Hindlimb muscle (tissue), 1 donor: ENCODE measurements around the gene VASH2. TPM values are rescaled to one million over a fixed set of nuclear protein-coding genes. Genes with fewer than 3 reads are reported as not detected.
"Not testable (repeated sequence)": the region's sequence is repeated elsewhere in the genome, so short reads cannot be mapped to it uniquely, and the experiment has no call there.

Experiments
- DNase-seq: peaks from one replicate; pipeline ENCODE4 v3.0.0-alpha.2; 2013
- polyA plus RNA-seq: library from polyadenylated mRNA; unstranded; fragments of 120-200 nt; gene quantifications from one replicate; pipeline ENCODE4 v1.2.1, GENCODE V29; 2013; ENCODE audit not compliant: insufficient read length

The VASH2 gene
- polyA plus RNA-seq, 1 donor, result 34.8 TPM

GRCh38 chr1:212958175-212958574, 7.8 kb downstream of the VASH2 start:
- no peak for DNase-seq

- DNase-seq, result no peak
Measured at GRCh38 chr1:212959266-212960220, 9.2 kb downstream of the VASH2 start.

DNA sequence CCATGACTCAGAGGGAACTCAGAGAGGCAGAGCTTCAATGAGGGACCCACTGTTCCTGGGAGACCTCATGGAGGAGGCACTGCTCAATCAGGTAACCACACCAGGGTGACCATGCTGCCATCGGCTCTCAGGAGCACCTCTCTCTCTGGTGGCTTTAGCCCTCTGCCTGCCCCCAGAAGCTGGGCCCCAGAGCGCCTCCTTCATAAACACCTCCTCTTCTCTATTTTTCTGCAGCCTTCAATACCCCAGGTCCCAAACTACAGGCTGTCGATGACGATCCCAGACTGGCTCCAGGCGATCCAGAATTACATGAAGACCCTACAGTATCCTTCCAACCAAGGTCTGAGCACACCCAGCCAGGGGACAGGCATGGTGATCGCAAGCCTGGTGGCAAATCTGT, 10.6 kb downstream of the VASH2 start:
- no peak for DNase-seq

GRCh38 chr1:212962509-212962908, 12.2 kb downstream of the VASH2 start:
- no peak for DNase-seq

GRCh38 chr1:212964102-212964501, 13.8 kb downstream of the VASH2 start:
- DNase-seq, result no peak

DNA sequence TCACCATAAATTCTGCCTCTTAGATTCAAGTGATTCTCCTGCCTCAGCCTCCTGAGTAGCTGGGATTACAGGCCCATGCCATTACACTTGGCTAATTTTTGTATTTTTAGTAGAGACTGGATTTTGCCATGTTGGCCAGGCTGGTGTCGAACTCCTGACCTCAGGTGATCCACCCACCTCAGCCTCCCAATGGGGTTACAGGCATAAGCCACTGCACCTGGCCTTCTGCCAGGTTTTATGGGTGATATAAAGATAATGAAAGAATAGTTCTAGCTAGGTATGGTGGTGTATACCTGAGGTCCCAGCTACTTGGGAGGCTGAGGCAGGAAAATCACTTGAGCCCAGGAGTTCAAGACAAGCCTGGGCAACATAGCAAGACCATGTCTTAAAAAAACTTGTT, 14.7 kb downstream of the VASH2 start:
- DNase-seq, result not testable (repeated sequence)

DNA sequence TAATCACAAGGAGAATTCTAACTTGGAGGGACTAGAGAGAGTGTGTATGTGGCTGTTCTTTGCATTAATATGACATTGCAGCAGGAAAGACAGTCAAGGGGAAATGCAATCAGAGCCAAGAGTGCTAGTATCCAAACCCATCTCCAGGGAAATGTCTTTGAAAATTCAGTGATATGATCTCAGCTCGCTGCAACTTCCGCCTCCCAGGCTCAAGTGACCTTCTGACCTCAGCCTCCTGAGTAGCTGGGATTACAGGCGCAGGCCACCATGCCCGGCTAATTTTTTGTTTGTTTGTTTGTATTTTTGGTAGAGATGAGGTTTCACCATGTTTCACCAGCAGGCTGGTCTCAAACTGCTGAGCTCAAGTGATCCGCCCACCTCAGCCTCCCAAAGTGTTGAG, 16.3 kb downstream of the VASH2 start:
- DNase-seq, result no peak

GRCh38 chr1:212967801-212968200, 17.5 kb downstream of the VASH2 start:
- no peak for DNase-seq

DNA sequence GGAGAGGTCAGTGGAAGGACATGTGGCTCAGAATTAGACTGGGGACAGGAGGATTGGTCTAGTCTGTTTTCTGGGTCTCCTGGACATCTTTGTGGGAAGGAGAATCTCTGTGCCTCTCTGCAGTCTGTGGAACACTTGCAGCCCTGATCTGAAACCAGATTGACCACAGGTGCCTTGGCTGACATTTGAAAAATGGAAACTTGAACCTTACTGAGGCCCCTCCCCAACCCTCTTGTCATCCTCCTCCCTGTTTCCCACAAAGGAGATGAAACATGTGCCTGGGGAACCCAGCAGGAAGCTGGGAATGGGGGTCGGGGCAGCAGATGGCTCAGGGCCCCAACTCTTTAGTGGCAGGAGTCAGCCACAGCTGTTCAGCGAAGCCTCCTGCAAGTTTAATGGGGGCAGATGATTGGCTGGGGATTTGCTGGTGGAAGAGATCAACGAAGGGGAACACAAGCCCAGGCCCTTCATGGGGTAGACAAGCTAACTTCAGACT, 18.1 kb downstream of the VASH2 start:
- no peak for DNase-seq

- DNase-seq, result no peak
Measured at GRCh38 chr1:212970085-212970484, 19.7 kb downstream of the VASH2 start.

DNA sequence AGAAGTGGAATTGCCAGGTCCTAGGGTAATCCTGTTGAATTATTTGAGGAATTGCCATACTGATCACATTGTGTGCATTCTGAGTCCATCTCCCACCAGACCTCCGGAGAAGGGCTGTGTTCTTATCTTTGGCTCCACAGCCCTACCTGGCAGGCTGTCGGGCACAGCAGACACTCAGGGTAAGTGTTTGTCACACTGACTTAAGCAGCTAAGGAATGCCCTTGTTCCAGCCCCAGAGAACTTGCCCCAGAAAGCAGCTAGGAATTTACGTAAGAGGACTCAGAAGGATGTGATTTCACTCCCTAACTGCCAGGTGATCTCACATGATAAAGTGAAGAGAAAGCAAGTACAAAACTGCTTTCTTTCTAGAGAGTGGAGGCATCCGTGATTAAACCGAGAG, 21.0 kb downstream of the VASH2 start:
- no peak for DNase-seq

DNA sequence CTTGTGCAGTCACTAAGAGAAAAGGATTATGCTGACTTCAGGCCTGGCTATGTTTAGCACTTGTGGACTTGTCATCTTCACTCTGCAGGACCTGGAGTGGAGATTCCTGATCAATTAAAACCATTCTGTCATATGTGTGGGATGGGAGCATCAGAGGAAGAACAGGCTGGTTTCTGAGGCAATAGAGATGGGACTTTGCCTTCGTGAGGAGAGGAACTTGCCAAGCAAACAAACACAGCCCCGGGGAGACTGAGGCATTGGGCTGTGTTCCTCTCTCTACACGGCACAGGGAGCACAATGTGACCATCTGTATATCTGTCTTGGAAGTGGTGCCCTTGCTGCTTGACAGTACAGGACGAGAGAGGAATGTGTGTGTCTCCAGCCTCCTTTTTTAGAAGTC, 23.1 kb downstream of the VASH2 start:
- DNase-seq, result no peak

DNA sequence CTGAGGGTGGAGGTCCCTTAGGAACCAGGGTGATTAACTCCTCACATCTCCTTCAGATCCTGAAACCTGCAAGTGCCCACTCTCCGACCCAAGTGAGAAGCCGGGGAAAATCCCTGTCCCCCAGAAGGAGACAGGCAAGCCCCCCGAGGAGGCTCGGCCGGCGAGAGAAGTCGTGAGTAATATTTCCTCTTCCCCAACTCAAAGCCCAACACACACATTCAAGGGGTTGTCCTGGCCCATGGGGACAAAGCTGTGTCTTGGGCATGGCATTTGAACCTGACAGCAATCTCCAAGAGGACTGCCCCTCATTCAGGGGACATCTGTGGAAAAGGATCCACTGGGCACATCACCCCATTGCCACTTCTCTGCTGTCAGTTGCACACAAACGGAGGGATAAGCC, 23.6 kb downstream of the VASH2 start:
- DNase-seq, result no peak

DNA sequence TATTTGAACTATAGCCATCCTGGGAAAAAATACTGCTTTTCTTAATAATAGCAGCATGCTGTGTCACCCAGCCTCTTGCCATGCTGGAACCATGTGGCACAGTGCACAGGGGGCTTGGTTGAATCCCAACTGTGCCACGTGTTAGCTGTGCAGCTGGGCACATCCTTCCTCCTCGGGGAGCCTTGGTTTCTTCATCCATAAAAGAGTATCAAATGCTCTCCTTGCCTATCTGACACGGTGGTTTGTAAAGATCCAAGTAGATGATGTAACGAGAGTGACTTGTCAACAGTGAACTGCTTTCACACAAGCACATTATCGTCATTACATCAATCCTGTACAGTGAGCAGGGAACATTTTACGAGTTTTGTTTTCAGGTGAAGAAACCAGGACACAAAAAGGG, 24.4 kb downstream of the VASH2 start:
- no peak for DNase-seq

GRCh38 chr1:212975111-212975918, 25.0 kb downstream of the VASH2 start:
- no peak for DNase-seq

GRCh38 chr1:212976586-212976985, 26.2 kb downstream of the VASH2 start:
- DNase-seq, result no peak

- DNase-seq, result no peak
Measured at GRCh38 chr1:212977781-212978645, 27.7 kb downstream of the VASH2 start.

- peak; percentile 27 for DNase-seq
Measured at GRCh38 chr1:212979340-212980122, 29.2 kb downstream of the VASH2 start.

- DNase-seq, result peak; percentile 13
Measured at GRCh38 chr1:212980123-212980785, 29.9 kb downstream of the VASH2 start.

- DNase-seq, result peak; percentile 56
Measured at GRCh38 chr1:212981025-212981495, 30.7 kb downstream of the VASH2 start.
